K562 (cell line): ENCODE results near the gene GUCA2B. TPM values are rescaled to one million over a fixed set of nuclear protein-coding genes. Genes with fewer than 3 reads are reported as not detected.

Source experiments
- ATAC-seq: fragments of 200-7000 bp; cut with Tn5 transposase; 3 replicates; pipeline ENCODE4 v1.9.1; 2020; ENCODE audit warnings: moderate library complexity
- BruUV-seq: library from RNA; stranded (reverse); fragments of 400-500 nt; replicated peaks from 2 replicates; lab custom pipeline; 2021; lab: Mats Ljungman, UMichigan
- CTCF ChIA-PET: fragments of 300-600 bp; formaldehyde crosslinking; extraction: SDS; loops from one replicate; lab custom pipeline; 2021; ENCODE audit warnings: low intra/inter-chr PET ratio; lab: Yijun Ruan, JAX
- POLR2A ChIA-PET: fragments of 300-600, 350-650 bp; sonication (Branson Sonifier 250); formaldehyde crosslinking; extraction: SDS; loops from one replicate; lab custom pipeline; 2021; ENCODE audit warnings: antibody characterized with exemption, inconsistent platforms; lab: Yijun Ruan, JAX
- DNase-seq, 4 experiments: peaks; one replicate each; pipeline versions ENCODE4 v3.0.0 to v3.0.0-alpha.2; 2011 to 2018; ENCODE audit warnings: low spot score in 3 of 4, mixed read lengths in 3 of 4; ENCODE audit errors: extremely low read depth in 1 of 4
- FAIRE-seq: peaks from 2 replicates; lab custom pipeline; 2011; peaks lifted over from hg19 to GRCh38; lab: Jason Lieb, UNC
- H2AFZ ChIP-seq: 2 replicates; pipeline ENCODE4 v1.6.0; 2011; ENCODE audit warnings: low read depth, low read length, control low read depth, inconsistent platforms
- H3K27ac ChIP-seq: fragments of 200-600 bp; 3 replicates; pipeline ENCODE4 v1.8.0; 2011; ENCODE audit warnings: low read depth, mild to moderate bottlenecking, control low read depth, inconsistent platforms, low read length, moderate library complexity, mixed read lengths; ENCODE audit errors: extremely low read depth
- H3K27me3 ChIP-seq, 2 experiments: fragments of 300-600 bp in 1 of 2; 2 replicates in 1 of 2; 3 replicates in 1 of 2; pipeline versions ENCODE4 v1.6.0 to v1.8.0; 2011; ENCODE audit warnings: inconsistent platforms in 2 of 2, low read length in 2 of 2, mild to moderate bottlenecking in 1 of 2, mixed read lengths in 1 of 2, moderate library complexity in 1 of 2; ENCODE audit not compliant: control insufficient read depth in 2 of 2, insufficient read depth in 2 of 2
- H3K36me3 ChIP-seq: fragments of 300-600 bp; 3 replicates; pipeline ENCODE4 v1.8.0; 2011; ENCODE audit warnings: mild to moderate bottlenecking, low read length, inconsistent platforms; ENCODE audit not compliant: control insufficient read depth, insufficient read depth
- H3K4me1 ChIP-seq, 2 experiments: fragments of 200-600 bp in 1 of 2; replicated peaks in 1 of 2; 2 replicates in 1 of 2; 3 replicates in 1 of 2; pipeline versions ENCODE4 v1.5.1 to v1.8.0; 2011; ENCODE audit warnings: inconsistent platforms in 2 of 2, low read length in 2 of 2, mild to moderate bottlenecking in 1 of 2, mixed read lengths in 1 of 2, moderate library complexity in 1 of 2; ENCODE audit not compliant: control insufficient read depth in 2 of 2, insufficient read depth in 2 of 2
- H3K4me2 ChIP-seq: 2 replicates; pipeline ENCODE4 v1.6.1; 2011; ENCODE audit warnings: low read length, control low read depth, inconsistent platforms, mixed read lengths; ENCODE audit not compliant: insufficient read depth
- H3K4me3 ChIP-seq: fragments of 200-600 bp; sonication (generic), shearing (Covaris generic); 2 replicates; pipeline ENCODE4 v1.5.1; 2016; ENCODE audit warnings: control low read depth, inconsistent platforms
- H3K79me2 ChIP-seq: fragments of 200-600 bp; 3 replicates; pipeline ENCODE4 v1.8.0; 2011; ENCODE audit warnings: low read length, inconsistent platforms; ENCODE audit not compliant: control insufficient read depth, insufficient read depth
- H3K9ac ChIP-seq, 2 experiments: 2 replicates each; pipeline versions ENCODE4 v1.6.0 to v1.6.1; 2011; ENCODE audit warnings: low read depth in 2 of 2, low read length in 2 of 2, control low read depth in 1 of 2, inconsistent platforms in 1 of 2, mild to moderate bottlenecking in 1 of 2, mixed read lengths in 1 of 2; ENCODE audit not compliant: insufficient read depth in 1 of 2
- H3K9me1 ChIP-seq: one replicate; pipeline ENCODE4 v1.6.0; 2011; ENCODE audit warnings: inconsistent platforms, mild to moderate bottlenecking, low read length, moderate library complexity; ENCODE audit not compliant: control insufficient read depth, insufficient read depth
- H3K9me3 ChIP-seq: replicated peaks from 2 replicates; pipeline ENCODE4 v1.5.1; 2011; ENCODE audit warnings: low read depth, low read length, inconsistent platforms; ENCODE audit not compliant: control insufficient read depth, insufficient read depth
- H4K20me1 ChIP-seq: replicated peaks from 2 replicates; pipeline ENCODE4 v1.6.1; 2011; ENCODE audit warnings: low read length, inconsistent platforms, mixed read lengths; ENCODE audit not compliant: control insufficient read depth, insufficient read depth
- CTCF ChIP-seq, 3 experiments: IDR thresholded peaks in 2 of 3; conservative IDR thresholded peaks in 1 of 3; 2 replicates each; pipeline ENCODE4 v1.5.1; 2011 to 2012; ENCODE audit warnings: low read length in 3 of 3, mild to moderate bottlenecking in 3 of 3, control low read depth in 2 of 3, improper control_type of control experiment in 1 of 3, inconsistent platforms in 1 of 3, low read depth in 1 of 3, mixed read lengths in 1 of 3, moderate library complexity in 1 of 3; ENCODE audit not compliant: insufficient read depth in 2 of 3
- POLR2G ChIP-seq: fragments of 200-400 bp; formaldehyde crosslinking; IDR thresholded peaks from 2 replicates; pipeline ENCODE4 v1.6.1; 2017; ENCODE audit warnings: low read depth, mild to moderate bottlenecking, antibody characterized with exemption, low read length, moderate library complexity
- RBM15 ChIP-seq: fragments of 200-400 bp; formaldehyde crosslinking; IDR thresholded peaks from 2 replicates; pipeline ENCODE4 v1.6.1; 2018; ENCODE audit warnings: mild to moderate bottlenecking, low read length, moderate library complexity; ENCODE audit not compliant: insufficient read depth
- WGBS: fragments of 100-300 bp; shearing (Covaris generic); methylation state at CpG from one replicate; pipeline ENCODE4 v1.1.6; 2016; ENCODE audit warnings: low coverage, mixed read lengths; ENCODE audit not compliant: insufficient coverage; ENCODE audit errors: missing lambda C conversion rate; 5-methylcytosine and 5-hydroxymethylcytosine counted together
- in situ Hi-C: fragments of 300-500 bp; cut with MboI; formaldehyde crosslinking; loops from 4 replicates; pipeline ENCODE4 v1.15.0; 2018; ENCODE audit warnings: inconsistent platforms, mixed read lengths
- intact Hi-C: fragments of 100-400 bp; cut with micrococcal nuclease; formaldehyde crosslinking; loops from 2 replicates; pipeline ENCODE4 v1.14.2; 2022
- polyA plus RNA-seq, 8 experiments: library from polyadenylated mRNA; depleted of rRNA in 4 of 8; stranded (reverse) in 5 of 8; unstranded in 3 of 8; fragments of >200 nt; fragmentation: Nextera tagmentation in 2 of 8; fragmentation: Illumina TruSeq in 1 of 8; extraction: Ambion mirVana in 2 of 8; extraction: Trizol in 1 of 8; gene quantifications; 2 replicates each; pipeline versions ENCODE4 v1.2.1 to v1.2.3, GENCODE V29; 2011 to 2014; ENCODE audit warnings: inconsistent platforms in 1 of 8, missing spikeins in 1 of 8
- total RNA-seq, 7 experiments: library from RNA; depleted of rRNA in 6 of 7; stranded (reverse); fragments of >200 nt in 6 of 7; fragmentation: Illumina TruSeq in 2 of 7; extraction: Trizol in 2 of 7; gene quantifications; 2 replicates each; pipeline versions ENCODE4 v1.2.1 to v1.2.3, GENCODE V29; 2011 to 2021; ENCODE audit warnings: low replicate concordance in 1 of 7

GUCA2B gene
- total and polyA plus RNA-seq, 9 of the 15 experiments (the other 6 are each of a cell fraction or from before 2014, with no cell fraction given) = not detected

- H3K27me3 ChIP-seq = peaks cover 20 to 51% of the 10 kb centered on the region in 2 experiments
- DNase-seq (no peak), ATAC-seq (no peak), FAIRE-seq (no peak)
- H3K9me3 ChIP-seq = no peaks in the 10 kb centered on the region
- no TSS peak for BruUV-seq
- H3K27ac ChIP-seq = no peak overlapping the region
- in situ Hi-C loops = loop anchor here (25.0 kb wide), 1 partner anchor 327 kb away; no protein-coding TSS in a partner anchor
- H3K4me2 ChIP-seq = no peak overlapping the region
- TF ChIP-seq POLR2G (no peak), CTCF (IDR thresholded peaks at IDR 0.05 in 2 of 3, conservative IDR thresholded peaks at IDR 0.05 in 1 of 3; ENCODE audit: insufficient read depth in 2 of 3, low read depth in 1 of 3, low read length in 3 of 3) (no peak), RBM15 (no peak)
- H3K79me2 ChIP-seq = no peaks in the 10 kb centered on the region
- ChIA-PET CTCF (no interaction called here), POLR2A (no interaction called here)
- no peaks in the 10 kb centered on the region for H3K36me3 ChIP-seq
- peaks cover 11% of the 10 kb centered on the region for H4K20me1 ChIP-seq
- no peak overlapping the region for H2AFZ ChIP-seq
- no peaks in the 10 kb centered on the region for H3K4me1 ChIP-seq
- H3K9me1 ChIP-seq = no peaks in the 10 kb centered on the region
- intact Hi-C loops = loop anchor here (10.0 kb wide), 1 partner anchor 325 kb away; no protein-coding TSS in a partner anchor
- 2% methylated on average over 3 of the region's 3 CpGs for WGBS
- H3K9ac ChIP-seq = no peak overlapping the region
- no peak overlapping the region for H3K4me3 ChIP-seq
Observed at GRCh38 chr1:42139444-42139843, 13.8 kb upstream of the GUCA2B start.
